ENCODE measurements around the gene DGAT2L6. TPM values are rescaled to one million over a fixed set of nuclear protein-coding genes. Genes with fewer than 3 reads are reported as not detected.

Gene DGAT2L6
- total RNA-seq, 1 experiment from 2014 or later: not detected

DNA sequence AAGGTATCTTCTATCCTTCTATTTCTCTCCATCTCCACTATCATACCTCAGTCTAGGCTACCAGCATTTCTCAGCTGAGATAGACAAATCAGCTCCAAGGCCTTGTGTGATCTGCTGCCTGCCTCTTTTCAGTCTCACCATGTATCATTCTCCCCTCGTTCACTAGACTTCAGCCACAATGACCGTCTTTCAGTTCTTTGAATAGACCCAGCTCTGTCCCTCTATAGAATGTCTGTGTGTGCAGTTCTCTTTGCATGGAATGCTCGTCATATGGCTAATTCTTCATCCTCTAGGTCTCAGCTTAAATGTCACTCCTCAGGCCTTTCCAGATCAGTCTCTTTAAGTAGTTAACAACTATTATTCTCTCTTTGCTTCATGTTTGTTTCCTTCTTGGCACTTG is 37.5 kb upstream of the DGAT2L6 start:
- Mint-ChIP-seq H3K4me1 (ENCODE audit: low read depth, unreplicated experiment) (peaks cover 11% of the 10 kb centered on the region), H3K36me3 (ENCODE audit: insufficient read depth, unreplicated experiment) (peaks cover 14% of the 10 kb centered on the region), H3K27me3 (ENCODE audit: unreplicated experiment) (no peaks in the 10 kb centered on the region), H3K4me3 (ENCODE audit: low read depth, unreplicated experiment) (no peak overlapping the region), H3K27ac (ENCODE audit: unreplicated experiment) (no peak overlapping the region), H3K9me3 (ENCODE audit: low read depth, unreplicated experiment) (no peaks in the 10 kb centered on the region)
- no peak for DNase-seq
- CTCF ChIA-PET: no interaction called here
- no TSS peak for BruUV-seq (replicated peaks)
- intact Hi-C loops (cut with micrococcal nuclease; ENCODE audit: unreplicated experiment): no loop called here
- TF ChIP-seq CTCF (IDR thresholded peaks at IDR 0.05; ENCODE audit: unreplicated experiment): no peak

GRCh38 chrX:70141373-70141772 is 35.9 kb upstream of the DGAT2L6 start:
- no peaks in the 10 kb centered on the region for H3K27me3 Mint-ChIP-seq (ENCODE audit: unreplicated experiment)
- no TSS peak for BruUV-seq (replicated peaks)
- H3K4me1 Mint-ChIP-seq (ENCODE audit: low read depth, unreplicated experiment): no peaks in the 10 kb centered on the region
- TF ChIP-seq CTCF (IDR thresholded peaks at IDR 0.05; ENCODE audit: unreplicated experiment): no peak
- H3K36me3 Mint-ChIP-seq (ENCODE audit: insufficient read depth, unreplicated experiment): peaks cover 6% of the 10 kb centered on the region
- no peak overlapping the region for H3K27ac Mint-ChIP-seq (ENCODE audit: unreplicated experiment)
- intact Hi-C loops (cut with micrococcal nuclease; ENCODE audit: unreplicated experiment): no loop called here
- no peak for DNase-seq
- H3K9me3 Mint-ChIP-seq (ENCODE audit: low read depth, unreplicated experiment): no peaks in the 10 kb centered on the region
- no peak overlapping the region for H3K4me3 Mint-ChIP-seq (ENCODE audit: low read depth, unreplicated experiment)
- CTCF ChIA-PET: no interaction called here

- no peak overlapping the region for H3K27ac Mint-ChIP-seq (ENCODE audit: unreplicated experiment)
Observed at GRCh38 chrX:70166601-70167590, 10.4 kb upstream of the DGAT2L6 start.

More at GRCh38 chrX:70166601-70167590, 10.4 kb upstream of the DGAT2L6 start:
- Mint-ChIP-seq H3K36me3 (ENCODE audit: insufficient read depth, unreplicated experiment) (no peaks in the 10 kb centered on the region), H3K27me3 (ENCODE audit: unreplicated experiment) (no peaks in the 10 kb centered on the region), H3K4me3 (ENCODE audit: low read depth, unreplicated experiment) (no peak overlapping the region), H3K4me1 (ENCODE audit: low read depth, unreplicated experiment) (peaks cover 19% of the 10 kb centered on the region), H3K9me3 (ENCODE audit: low read depth, unreplicated experiment) (no peaks in the 10 kb centered on the region)
- intact Hi-C loops (cut with micrococcal nuclease; ENCODE audit: unreplicated experiment): no loop called here
- BruUV-seq (replicated peaks): no TSS peak
- CTCF ChIA-PET: no interaction called here
- no peak for DNase-seq
- TF ChIP-seq CTCF (IDR thresholded peaks at IDR 0.05; ENCODE audit: unreplicated experiment): no peak
